Gastroesophageal sphincter (tissue), 4 donors: ENCODE measurements around the gene FKTN. TPM values are rescaled to one million over a fixed set of nuclear protein-coding genes. Genes with fewer than 3 reads are reported as not detected.
"Not testable (repeated sequence)": the region's sequence is repeated elsewhere in the genome, so short reads cannot be mapped to it uniquely, and the experiment has no call there.

Experiments
- ATAC-seq: fragments of 150-250 bp; one replicate; pipeline ENCODE4 v1.9.1; 2016; ENCODE audit warnings: mild to moderate bottlenecking, moderate library complexity
- H3K27ac ChIP-seq, 4 donors: fragments of 200-600 bp; sonication (generic) in 3 of 4; 1 replicate in 3 of 4; 2 replicates in 1 of 4; pipeline ENCODE4 v1.5.1; 2016 to 2019
- H3K27me3 ChIP-seq: fragments of 200-600 bp; sonication (generic); one replicate; pipeline ENCODE4 v1.5.1; 2019
- H3K36me3 ChIP-seq, 2 donors: fragments of 200-600 bp; sonication (generic); one replicate each; pipeline ENCODE4 v1.5.1; 2019; ENCODE audit warnings: control low read depth in 1 of 2
- H3K4me1 ChIP-seq, 3 donors: fragments of 200-600 bp; sonication (generic); 1 replicate in 2 of 3; 2 replicates in 1 of 3; pipeline ENCODE4 v1.5.1; 2016 to 2019; ENCODE audit warnings: control low read depth in 2 of 3
- H3K4me3 ChIP-seq, 2 donors: fragments of 200-600 bp; sonication (generic); one replicate each; pipeline ENCODE4 v1.5.1; 2019; ENCODE audit warnings: mild to moderate bottlenecking in 1 of 2, moderate library complexity in 1 of 2
- H3K9me3 ChIP-seq, 3 donors: fragments of 200-600 bp; sonication (generic); one replicate each; pipeline ENCODE4 v1.5.1; 2017 to 2019; ENCODE audit warnings: control low read depth in 2 of 3
- CTCF ChIP-seq, 4 experiments: fragments of 200-600 bp in 2 of 4; fragments of 450-650 bp in 2 of 4; sonication (generic) in 1 of 4; IDR thresholded peaks; one replicate each; pipeline ENCODE4 v1.5.1; 2017 to 2019; ENCODE audit warnings: antibody characterized with exemption in 4 of 4, mild to moderate bottlenecking in 2 of 4, moderate library complexity in 2 of 4
- EP300 ChIP-seq: sonication (generic); formaldehyde crosslinking; IDR thresholded peaks from one replicate; pipeline ENCODE4 v1.6.1; 2017; ENCODE audit warnings: antibody characterized with exemption, mild to moderate bottlenecking
- POLR2A ChIP-seq, 2 donors: fragments of 450-650 bp; IDR thresholded peaks; one replicate each; pipeline ENCODE4 v1.6.1; 2017; ENCODE audit warnings: antibody characterized with exemption in 2 of 2, mild to moderate bottlenecking in 2 of 2, moderate library complexity in 1 of 2
- POLR2AphosphoS5 ChIP-seq: sonication (generic); formaldehyde crosslinking; IDR thresholded peaks from one replicate; pipeline ENCODE4 v1.6.1; 2017; ENCODE audit warnings: antibody characterized with exemption
- WGBS, 2 donors: methylation state at CpG; one replicate each; pipeline ENCODE4 v1.1.5; 2018; ENCODE audit warnings: low coverage in 1 of 2; 5-methylcytosine and 5-hydroxymethylcytosine counted together
- total RNA-seq, 4 donors: library from RNA; depleted of rRNA; stranded (reverse); fragments of >200 nt; gene quantifications; one replicate each; pipeline ENCODE4 v1.1.0, GENCODE V29; 2016

Gene FKTN
- total RNA-seq, 4 donors from 2014 or later, result 5.7 to 44.3 (median 9.0) TPM

- not testable (repeated sequence) for H3K27ac ChIP-seq, H3K9me3 ChIP-seq, H3K36me3 ChIP-seq, H3K4me1 ChIP-seq, H3K4me3 ChIP-seq, H3K27me3 ChIP-seq, ATAC-seq
- 80 to 100% methylated on average over 3 to 8 of the region's 10 CpGs for WGBS, 2 donors
These were observed 35.1 kb upstream of the FKTN start for GRCh38 chr9:105522618-105523385.

- ATAC-seq, result no peak
- H3K9me3 ChIP-seq, result peaks cover 0 to 7% (median 0%) of the 10 kb centered on the region in 3 donors
- no peak overlapping the region for H3K27ac ChIP-seq
- no peaks in the 10 kb centered on the region for H3K4me1 ChIP-seq
- no peak overlapping the region for H3K4me3 ChIP-seq
- H3K27me3 ChIP-seq, result no peaks in the 10 kb centered on the region
- H3K36me3 ChIP-seq, result peaks cover 0 to 22% of the 10 kb centered on the region in 2 donors
- 75 to 92% methylated on average over 3 of the region's 3 CpGs for WGBS, 2 donors
- TF ChIP-seq EP300, result no peak
- no peak for TF ChIP-seq POLR2A (IDR thresholded peaks at IDR 0.05)
- no peak for TF ChIP-seq CTCF (IDR thresholded peaks at IDR 0.05)
- TF ChIP-seq POLR2AphosphoS5, result no peak
These were observed 26.4 kb upstream of the FKTN start for GRCh38 chr9:105531530-105531929.

- no peak for TF ChIP-seq EP300
- no peak for TF ChIP-seq POLR2A (IDR thresholded peaks at IDR 0.05)
- no peak for TF ChIP-seq POLR2AphosphoS5
- TF ChIP-seq CTCF (IDR thresholded peaks at IDR 0.05), result no peak
- no peaks in the 10 kb centered on the region for H3K4me1 ChIP-seq
- 92 to 98% methylated on average over 3 of the region's 3 CpGs for WGBS, 2 donors
- no peak overlapping the region for H3K4me3 ChIP-seq
- H3K36me3 ChIP-seq, result peaks cover 0 to 14% of the 10 kb centered on the region in 2 donors
- H3K27ac ChIP-seq, result no peak overlapping the region
- no peak for ATAC-seq
- no peaks in the 10 kb centered on the region for H3K27me3 ChIP-seq
- no peaks in the 10 kb centered on the region for H3K9me3 ChIP-seq
These were observed 21.8 kb upstream of the FKTN start for GRCh38 chr9:105535920-105536668.

GRCh38 chr9:105539452-105539851 is 18.5 kb upstream of the FKTN start:
- Histone ChIP-seq H3K27ac (no peak overlapping the region), H3K9me3 (no peaks in the 10 kb centered on the region), H3K27me3 (no peaks in the 10 kb centered on the region), H3K36me3 (peaks cover 0 to 13% of the 10 kb centered on the region in 2 donors), H3K4me1 (no peaks in the 10 kb centered on the region), H3K4me3 (no peak overlapping the region)
- no peak for TF ChIP-seq POLR2A (IDR thresholded peaks at IDR 0.05)
- ATAC-seq, result no peak
- whole genome bisulfite sequencing, 2 donors, result 100% methylated on average over 1 of the region's 1 CpG

- no peak for TF ChIP-seq POLR2AphosphoS5
- TF ChIP-seq POLR2A (IDR thresholded peaks at IDR 0.05), result no peak
- no peak for TF ChIP-seq CTCF (IDR thresholded peaks at IDR 0.05)
- TF ChIP-seq EP300, result no peak
These were observed 16.1 kb upstream of the FKTN start for GRCh38 chr9:105541838-105542237.

More at GRCh38 chr9:105541838-105542237, 16.1 kb upstream of the FKTN start:
- 92 to 97% methylated on average over 3 of the region's 3 CpGs for WGBS, 2 donors
- no peak overlapping the region for H3K27ac ChIP-seq
- peaks cover 0 to 5% of the 10 kb centered on the region in 2 donors for H3K36me3 ChIP-seq
- ATAC-seq, result no peak
- no peaks in the 10 kb centered on the region for H3K9me3 ChIP-seq
- no peaks in the 10 kb centered on the region for H3K27me3 ChIP-seq
- no peaks in the 10 kb centered on the region for H3K4me1 ChIP-seq
- no peak overlapping the region for H3K4me3 ChIP-seq
